HCT116 (cell line): ENCODE measurements around the gene C1orf50. TPM values are rescaled to one million over a fixed set of nuclear protein-coding genes. Genes with fewer than 3 reads are reported as not detected.

Experiments used
- ATAC-seq: fragments of 200-7000 bp; cut with Tn5 transposase; 2 replicates; pipeline ENCODE4 v1.9.1; 2020; ENCODE audit warnings: mild to moderate bottlenecking, moderate library complexity
- BruUV-seq: library from RNA; stranded (reverse); fragments of 400-500 nt; replicated peaks from 2 replicates; lab custom pipeline; 2021; lab: Mats Ljungman, UMichigan
- CTCF ChIA-PET: fragments of 300-600 bp; sonication (Branson Sonifier 250); formaldehyde crosslinking; loops from one replicate; lab custom pipeline; 2021; ENCODE audit warnings: antibody characterized with exemption; lab: Charles Lee
- POLR2A ChIA-PET: fragments of 300-600, 350-600 bp; sonication (Branson Sonifier 250); formaldehyde crosslinking; loops from one replicate; lab custom pipeline; 2021; ENCODE audit warnings: antibody characterized with exemption; lab: Charles Lee
- RAD21 ChIA-PET, 2 experiments: fragments of 300-600 bp; sonication (Branson Sonifier 250); formaldehyde crosslinking; loops; one replicate each; lab custom pipeline; 2023; ENCODE audit warnings: low total read pairs in 2 of 2; ENCODE audit not compliant: uncharacterized antibody in 2 of 2, unreplicated experiment in 2 of 2, low non-redundant PET in 1 of 2; lab: Charles Lee
- DNase-seq: peaks from one replicate; pipeline ENCODE4 v3.0.0-alpha.2; 2010; ENCODE audit warnings: low read depth, low spot score
- H2AFZ ChIP-seq: fragments of 200-600 bp; shearing (Covaris generic), sonication (generic); 2 replicates; pipeline ENCODE4 v1.6.1; 2017; ENCODE audit warnings: low read depth, mixed run types, mixed read lengths, antibody characterized with exemption, low read length; ENCODE audit not compliant: poor library complexity, severe bottlenecking
- H3K27ac ChIP-seq: 2 replicates; pipeline ENCODE4 v1.5.1; 2012; ENCODE audit warnings: low read depth, low read length
- H3K27me3 ChIP-seq: fragments of 200-600 bp; sonication (generic); 2 replicates; pipeline ENCODE4 v1.6.1; 2016; ENCODE audit warnings: mixed run types, low read length, mixed read lengths; ENCODE audit not compliant: insufficient read depth
- H3K36me3 ChIP-seq, 2 experiments: fragments of 200-500 bp in 1 of 2; fragments of 200-600 bp in 1 of 2; sonication (Bioruptor generic) in 1 of 2; sonication (generic) in 1 of 2; 2 replicates each; pipeline versions ENCODE4 v1.5.1 to v1.6.1; 2014 to 2016; ENCODE audit warnings: low read length in 2 of 2, inconsistent platforms in 1 of 2, mixed read lengths in 1 of 2, mixed run types in 1 of 2; ENCODE audit not compliant: insufficient read depth in 2 of 2, control insufficient read depth in 1 of 2
- H3K4me1 ChIP-seq, 2 experiments: fragments of 200-600 bp in 1 of 2; sonication (generic) in 1 of 2; 2 replicates each; pipeline versions ENCODE4 v1.5.1 to v1.6.1; 2012 to 2017; ENCODE audit warnings: low read length in 2 of 2, inconsistent platforms in 1 of 2, mild to moderate bottlenecking in 1 of 2, mixed read lengths in 1 of 2, mixed run types in 1 of 2, moderate library complexity in 1 of 2; ENCODE audit not compliant: insufficient read depth in 2 of 2, control insufficient read depth in 1 of 2
- H3K4me2 ChIP-seq: fragments of 200-600 bp; sonication (generic); 2 replicates; pipeline ENCODE4 v1.6.1; 2017; ENCODE audit warnings: mixed run types, low read length, mixed read lengths
- H3K4me3 ChIP-seq, 2 experiments: fragments of 200-600 bp in 1 of 2; sonication (generic) in 1 of 2; replicated peaks in 1 of 2; 2 replicates each; pipeline ENCODE4 v1.5.1; 2011 to 2016; ENCODE audit warnings: low read length in 2 of 2, control low read depth in 1 of 2, low read depth in 1 of 2, mild to moderate bottlenecking in 1 of 2, mixed read lengths in 1 of 2, mixed run types in 1 of 2
- H3K79me2 ChIP-seq: fragments of 200-600 bp; sonication (generic); 2 replicates; pipeline ENCODE4 v1.6.1; 2017; ENCODE audit warnings: mild to moderate bottlenecking, mixed run types, low read length, moderate library complexity, mixed read lengths; ENCODE audit not compliant: insufficient read depth
- H3K9ac ChIP-seq: fragments of 200-600 bp; sonication (generic); 2 replicates; pipeline ENCODE4 v1.6.1; 2016; ENCODE audit warnings: low read length, mixed read lengths
- H3K9me2 ChIP-seq: fragments of 200-600 bp; sonication (generic), shearing (Covaris generic); 2 replicates; pipeline ENCODE4 v1.6.1; 2017; ENCODE audit warnings: mixed run types, mild to moderate bottlenecking, moderate library complexity; ENCODE audit not compliant: insufficient read depth
- H3K9me3 ChIP-seq, 2 experiments: fragments of 200-500 bp in 1 of 2; fragments of 200-600 bp in 1 of 2; sonication (Bioruptor generic) in 1 of 2; sonication (generic) in 1 of 2; 2 replicates each; pipeline ENCODE4 v1.6.1; 2014 to 2017; ENCODE audit warnings: low read length in 2 of 2, mixed read lengths in 2 of 2, inconsistent platforms in 1 of 2, low read depth in 1 of 2, mild to moderate bottlenecking in 1 of 2, mixed run types in 1 of 2, moderate library complexity in 1 of 2; ENCODE audit not compliant: control insufficient read depth in 1 of 2, insufficient read depth in 1 of 2
- H4K20me1 ChIP-seq: fragments of 200-600 bp; sonication (generic), shearing (Covaris generic); 2 replicates; pipeline ENCODE4 v1.6.1; 2017; ENCODE audit warnings: mixed run types, mild to moderate bottlenecking, moderate library complexity; ENCODE audit not compliant: insufficient read depth
- CBX3 ChIP-seq: IDR thresholded peaks from 2 replicates; pipeline ENCODE4 v1.6.1; 2012; ENCODE audit warnings: low read depth
- CTCF ChIP-seq, 3 experiments: fragments of 200-600 bp in 1 of 3; sonication (generic) in 1 of 3; IDR thresholded peaks in 2 of 3; conservative IDR thresholded peaks in 1 of 3; 2 replicates each; pipeline ENCODE4 v1.5.1; 2012 to 2017; ENCODE audit warnings: low read depth in 2 of 3, low read length in 2 of 3, antibody characterized with exemption in 1 of 3, borderline replicate concordance in 1 of 3, control low read depth in 1 of 3, mild to moderate bottlenecking in 1 of 3, mixed read lengths in 1 of 3, mixed run types in 1 of 3, moderate library complexity in 1 of 3; ENCODE audit not compliant: insufficient read depth in 1 of 3
- EGR1 ChIP-seq: IDR thresholded peaks from 2 replicates; pipeline ENCODE4 v1.6.1; 2012; ENCODE audit warnings: low read depth
- ELF1 ChIP-seq: IDR thresholded peaks from 2 replicates; pipeline ENCODE4 v1.6.1; 2012; ENCODE audit warnings: low read depth, borderline replicate concordance
- FOSL1 ChIP-seq: IDR thresholded peaks from 2 replicates; pipeline ENCODE4 v1.6.1; 2012; ENCODE audit warnings: low read depth
- JUND ChIP-seq: IDR thresholded peaks from 2 replicates; pipeline ENCODE4 v1.6.1; 2012
- MAX ChIP-seq: IDR thresholded peaks from 2 replicates; pipeline ENCODE4 v1.6.1; 2012
- POLR2A ChIP-seq: IDR thresholded peaks from 2 replicates; pipeline ENCODE4 v1.7.0; 2011; ENCODE audit warnings: borderline replicate concordance; ENCODE audit not compliant: insufficient read depth, insufficient read length; ENCODE audit errors: extremely low read depth
- POLR2AphosphoS5 ChIP-seq: IDR thresholded peaks from 2 replicates; pipeline ENCODE4 v1.6.1; 2011; ENCODE audit warnings: mild to moderate bottlenecking, low read depth, low read length, moderate library complexity
- RAD21 ChIP-seq: IDR thresholded peaks from 2 replicates; pipeline ENCODE4 v1.6.1; 2012; ENCODE audit warnings: low read depth, mild to moderate bottlenecking
- SIN3A ChIP-seq: IDR thresholded peaks from 2 replicates; pipeline ENCODE4 v1.6.1; 2012; ENCODE audit warnings: low read depth
- SP1 ChIP-seq: IDR thresholded peaks from 2 replicates; pipeline ENCODE4 v1.6.1; 2012; ENCODE audit warnings: low read depth
- SRF ChIP-seq: IDR thresholded peaks from 2 replicates; pipeline ENCODE4 v1.6.1; 2012; ENCODE audit warnings: low read depth
- ZBTB33 ChIP-seq: IDR thresholded peaks from 2 replicates; pipeline ENCODE4 v1.6.1; 2011; ENCODE audit warnings: mild to moderate bottlenecking, low read length, moderate library complexity; ENCODE audit not compliant: insufficient replicate concordance; ENCODE audit errors: extremely low read depth
- ZFX ChIP-seq: fragments of 450-650 bp; IDR thresholded peaks from 2 replicates; pipeline ENCODE4 v1.6.1; 2017
- intact Hi-C: fragments of 100-400 bp; cut with micrococcal nuclease; formaldehyde crosslinking; loops from 2 replicates; pipeline ENCODE4 v1.10.0; 2022
- total RNA-seq: library from RNA; stranded (reverse); gene quantifications from one replicate; pipeline ENCODE4 v1.2.1, GENCODE V29; 2021; ENCODE audit not compliant: unreplicated experiment

Gene C1orf50
- total RNA-seq, 1 experiment from 2014 or later, result 5.8 TPM

GRCh38 chr1:42743317-42744147 is 23.5 kb upstream of the C1orf50 start:
- H3K4me2 ChIP-seq, result no peak overlapping the region
- no peaks in the 10 kb centered on the region for H3K4me1 ChIP-seq
- no peak overlapping the region for H2AFZ ChIP-seq
- H3K27me3 ChIP-seq, result no peaks in the 10 kb centered on the region
- no peaks in the 10 kb centered on the region for H3K79me2 ChIP-seq
- no TSS peak for BruUV-seq
- ATAC-seq (no peak), DNase-seq (no peak)
- H4K20me1 ChIP-seq, result no peaks in the 10 kb centered on the region
- no peaks in the 10 kb centered on the region for H3K36me3 ChIP-seq
- no peak overlapping the region for H3K27ac ChIP-seq
- no peaks in the 10 kb centered on the region for H3K9me2 ChIP-seq
- ChIA-PET CTCF (interaction anchor here (1.0 kb wide), 1 partner anchor 330 kb away, joined by 3 read pairs; no protein-coding TSS in a partner anchor), POLR2A (no interaction called here), RAD21 (no interaction called here)
- no peak overlapping the region for H3K4me3 ChIP-seq
- intact Hi-C loops, result no loop called here
- TF ChIP-seq SP1 (no peak), ZFX (no peak), SRF (no peak), POLR2AphosphoS5 (no peak), SIN3A (no peak), FOSL1 (no peak), RAD21 (no peak), JUND (no peak)
- no peaks in the 10 kb centered on the region for H3K9me3 ChIP-seq
- no peak overlapping the region for H3K9ac ChIP-seq

GRCh38 chr1:42744148-42744413 is 23.0 kb upstream of the C1orf50 start:
- Histone ChIP-seq H3K27ac (no peak overlapping the region), H3K79me2 (no peaks in the 10 kb centered on the region), H3K4me3 (no peak overlapping the region), H4K20me1 (no peaks in the 10 kb centered on the region), H3K9me3 (no peaks in the 10 kb centered on the region), H3K36me3 (no peaks in the 10 kb centered on the region), H3K9ac (no peak overlapping the region), H3K9me2 (no peaks in the 10 kb centered on the region), H3K27me3 (no peaks in the 10 kb centered on the region), H3K4me1 (no peaks in the 10 kb centered on the region), H2AFZ (no peak overlapping the region), H3K4me2 (no peak overlapping the region)
- BruUV-seq, result no TSS peak
- RAD21 ChIA-PET, result no interaction called here
- no peak for DNase-seq
- ATAC-seq, result no peak
- CTCF ChIA-PET, result interaction anchor here (1.0 kb wide), 2 partner anchors 22 to 330 kb away, joined by 3 to 5 read pairs; no protein-coding TSS in a partner anchor
- POLR2A ChIA-PET, result no interaction called here
- intact Hi-C loops, result no loop called here
- TF ChIP-seq CTCF (IDR thresholded peaks at IDR 0.05 in 2 of 3, conservative IDR thresholded peaks at IDR 0.05 in 1 of 3; ENCODE audit: borderline replicate concordance in 1 of 3, insufficient read depth in 1 of 3, low read depth in 2 of 3, low read length in 2 of 3) (no peak), ELF1 (no peak), SIN3A (no peak), SP1 (no peak), EGR1 (no peak), ZBTB33 (no peak), FOSL1 (no peak), CBX3 (no peak), MAX (no peak), POLR2A (no peak), RAD21 (no peak)
